Liver (tissue), 9 donors: Measurements from ENCODE around the gene S1PR4. TPM values are rescaled to one million over a fixed set of nuclear protein-coding genes. Genes with fewer than 3 reads are reported as not detected.

Experiments
- DNase-seq: peaks from one replicate; pipeline ENCODE4 v3.0.0-alpha.2; 2017; ENCODE audit warnings: low spot score
- H3K27ac ChIP-seq, 2 donors: one replicate each; pipeline ENCODE4 v1.7.0; 2013; ENCODE audit warnings: inconsistent platforms in 2 of 2, low read length in 2 of 2, control low read depth in 1 of 2, low read depth in 1 of 2, mild to moderate bottlenecking in 1 of 2
- H3K27me3 ChIP-seq, 4 donors: one replicate each; pipeline versions ENCODE4 v1.6.1 to v1.7.0; 2013; ENCODE audit warnings: low read length in 3 of 4, inconsistent platforms in 1 of 4, mild to moderate bottlenecking in 1 of 4, moderate library complexity in 1 of 4; ENCODE audit not compliant: control insufficient read depth in 4 of 4, insufficient read depth in 4 of 4
- H3K36me3 ChIP-seq, 4 donors: one replicate each; pipeline versions ENCODE4 v1.6.1 to v1.7.0; 2013; ENCODE audit warnings: low read length in 3 of 4, mild to moderate bottlenecking in 3 of 4, low read depth in 1 of 4, moderate library complexity in 1 of 4; ENCODE audit not compliant: control insufficient read depth in 4 of 4, insufficient read depth in 3 of 4
- H3K4me1 ChIP-seq, 4 donors: one replicate each; pipeline versions ENCODE4 v1.6.1 to v1.7.0; 2013; ENCODE audit warnings: low read length in 3 of 4, mild to moderate bottlenecking in 3 of 4, moderate library complexity in 1 of 4; ENCODE audit not compliant: control insufficient read depth in 4 of 4, insufficient read depth in 4 of 4
- H3K4me3 ChIP-seq, 3 donors: one replicate each; pipeline versions ENCODE4 v1.6.1 to v1.7.0; 2013; ENCODE audit warnings: low read length in 3 of 3, control low read depth in 1 of 3, low read depth in 1 of 3, mild to moderate bottlenecking in 1 of 3
- H3K9ac ChIP-seq, 2 donors: one replicate each; pipeline ENCODE4 v1.7.0; 2013; ENCODE audit warnings: low read length in 2 of 2, mild to moderate bottlenecking in 2 of 2, moderate library complexity in 2 of 2, control low read depth in 1 of 2, low read depth in 1 of 2
- H3K9me3 ChIP-seq, 4 donors: one replicate each; pipeline versions ENCODE4 v1.6.1 to v1.7.0; 2013; ENCODE audit warnings: low read length in 3 of 4; ENCODE audit not compliant: control insufficient read depth in 4 of 4
- ATF3 ChIP-seq: IDR thresholded peaks from 2 replicates; pipeline ENCODE4 v1.6.1; 2016; ENCODE audit warnings: antibody characterized with exemption
- CTCF ChIP-seq: fragments of 150-350 bp; IDR thresholded peaks from 2 replicates; pipeline ENCODE4 v1.5.1; 2017; ENCODE audit warnings: improper control_type of control experiment, low read depth, low read length; ENCODE audit not compliant: missing input control
- EGR1 ChIP-seq, 2 donors: IDR thresholded peaks; 2 replicates each; pipeline ENCODE4 v1.6.1; 2016 to 2018; ENCODE audit warnings: antibody characterized with exemption in 2 of 2, low read depth in 2 of 2
- FOXA2 ChIP-seq: IDR thresholded peaks from 2 replicates; pipeline ENCODE4 v1.6.1; 2016; ENCODE audit warnings: antibody characterized with exemption
- HNF4A ChIP-seq, 2 donors: conservative IDR thresholded peaks; 2 replicates each; pipeline ENCODE4 v1.6.1; 2016; ENCODE audit warnings: antibody characterized with exemption in 2 of 2, mild to moderate bottlenecking in 2 of 2
- JUND ChIP-seq, 2 donors: IDR thresholded peaks; 2 replicates each; pipeline ENCODE4 v1.6.1; 2016; ENCODE audit warnings: antibody characterized with exemption in 2 of 2
- NR2F2 ChIP-seq: IDR thresholded peaks from 2 replicates; pipeline ENCODE4 v1.6.1; 2016; ENCODE audit warnings: antibody characterized with exemption
- RAD21 ChIP-seq, 2 donors: IDR thresholded peaks; 2 replicates each; pipeline ENCODE4 v1.6.1; 2016; ENCODE audit warnings: antibody characterized with exemption in 2 of 2, mild to moderate bottlenecking in 2 of 2
- REST ChIP-seq: IDR thresholded peaks from 2 replicates; pipeline ENCODE4 v1.6.1; 2016; ENCODE audit warnings: antibody characterized with exemption, mild to moderate bottlenecking
- RXRA ChIP-seq, 2 donors: IDR thresholded peaks; 2 replicates each; pipeline ENCODE4 v1.6.1; 2017 to 2018; ENCODE audit warnings: antibody characterized with exemption in 2 of 2, mild to moderate bottlenecking in 1 of 2
- SP1 ChIP-seq: IDR thresholded peaks from 2 replicates; pipeline ENCODE4 v1.6.1; 2018; ENCODE audit warnings: antibody characterized with exemption, mild to moderate bottlenecking
- TAF1 ChIP-seq: conservative IDR thresholded peaks from 2 replicates; pipeline ENCODE4 v1.6.1; 2016; ENCODE audit warnings: antibody characterized with exemption, mild to moderate bottlenecking
- YY1 ChIP-seq: IDR thresholded peaks from 2 replicates; pipeline ENCODE4 v1.6.1; 2016; ENCODE audit warnings: antibody characterized with exemption, mild to moderate bottlenecking
- ZBTB33 ChIP-seq: IDR thresholded peaks from 2 replicates; pipeline ENCODE4 v1.6.1; 2016; ENCODE audit warnings: antibody characterized with exemption
- WGBS: extraction: QIAGEN DNeasy Blood & Tissue Kit; methylation state at CpG from one replicate; pipeline ENCODE4 v1.1.7; 2013; 5-methylcytosine and 5-hydroxymethylcytosine counted together
- polyA plus RNA-seq, 2 donors: library from polyadenylated mRNA; stranded (reverse) in 1 of 2; unstranded in 1 of 2; fragments of 200-250 nt in 1 of 2; fragments of >200 nt in 1 of 2; fragmentation: Nextera tagmentation in 1 of 2; extraction: Ambion mirVana in 1 of 2; gene quantifications; one replicate each; pipeline versions ENCODE4 v1.2.1 to v1.2.3, GENCODE V29; 2013 to 2015
- total RNA-seq, 2 donors: library from RNA; depleted of rRNA; stranded (reverse); fragments of >200 nt; gene quantifications; one replicate each; pipeline ENCODE4 v1.2.3, GENCODE V29; 2014
- donor health status: healthy.
- donor health status: healthy.
- donor health status: healthy.
- donor health status: healthy.
- donor health status: healthy.

Gene S1PR4
- 10 to 100 TPM in 1 of 2 donors, 1 to 10 TPM in 1; 3.1 to 11.0 TPM for total RNA-seq
- polyA plus RNA-seq: 1 to 10 TPM in 1 of 2 donors, under 1 TPM in 1; 0.93 to 1.2 TPM

- DNase-seq: no peak
- H3K4me1 ChIP-seq: peaks cover 0 to 2% (median 0%) of the 10 kb centered on the region in 4 donors
- 73% methylated on average over 42 of the region's 42 CpGs for WGBS
Measured at GRCh38 chr19:3178377-3178972, at the start of gene S1PR4. Gene S1PR4 (plus strand): TSS chr19:3178769. CDS start chr19:3178793, 24 bp downstream.

GRCh38 chr19:3129112-3129511, 49.5 kb upstream of the S1PR4 start:
- no peak for DNase-seq
- no peaks in the 10 kb centered on the region for H3K27me3 ChIP-seq
- no peak overlapping the region for H3K9ac ChIP-seq
- no peaks in the 10 kb centered on the region for H3K9me3 ChIP-seq
- 12% methylated on average over 1 of the region's 1 CpG for WGBS
- TF ChIP-seq RAD21 (IDR thresholded peaks at IDR 0.05) (peak; percentile 67 to 75), ATF3 (no peak), REST (no peak), CTCF (peak; percentile 44)
- no peak overlapping the region for H3K4me3 ChIP-seq
- H3K27ac ChIP-seq: no peak overlapping the region
- H3K36me3 ChIP-seq: no peaks in the 10 kb centered on the region
- peaks cover 0 to 1% (median under 1%) of the 10 kb centered on the region in 4 donors for H3K4me1 ChIP-seq

More at GRCh38 chr19:3178377-3178972, at the start of gene S1PR4:
- H3K9me3 ChIP-seq: no peaks in the 10 kb centered on the region
- H3K4me3 ChIP-seq: peak within 1 kb of the TSS in 2 of 3 donors; percentile 15 to 33
- no peak within 1 kb of the TSS for H3K9ac ChIP-seq
- H3K27me3 ChIP-seq: no peaks in the 10 kb centered on the region
- no peaks in the 10 kb centered on the region for H3K36me3 ChIP-seq
- no peak for TF ChIP-seq FOXA2
- no peak for TF ChIP-seq JUND (IDR thresholded peaks at IDR 0.05)
- TF ChIP-seq EGR1 (IDR thresholded peaks at IDR 0.05; ENCODE audit: low read depth in 2 of 2): no peak
- TF ChIP-seq HNF4A (conservative IDR thresholded peaks at IDR 0.05): no peak
- no peak for TF ChIP-seq SP1
- TF ChIP-seq YY1: no peak
- no peak for TF ChIP-seq NR2F2
- TF ChIP-seq CTCF: no peak
- TF ChIP-seq ZBTB33: no peak
- TF ChIP-seq TAF1: no peak
- no peak for TF ChIP-seq RXRA (IDR thresholded peaks at IDR 0.05)
- H3K27ac ChIP-seq: peak within 1 kb of the TSS; percentile 67 to 69
